ENCODE measurements around the gene RIMBP3C.
"Not testable (repeated sequence)": the region's sequence is repeated elsewhere in the genome, so short reads cannot be mapped to it uniquely, and the experiment has no call there.

RIMBP3C gene, protein sequence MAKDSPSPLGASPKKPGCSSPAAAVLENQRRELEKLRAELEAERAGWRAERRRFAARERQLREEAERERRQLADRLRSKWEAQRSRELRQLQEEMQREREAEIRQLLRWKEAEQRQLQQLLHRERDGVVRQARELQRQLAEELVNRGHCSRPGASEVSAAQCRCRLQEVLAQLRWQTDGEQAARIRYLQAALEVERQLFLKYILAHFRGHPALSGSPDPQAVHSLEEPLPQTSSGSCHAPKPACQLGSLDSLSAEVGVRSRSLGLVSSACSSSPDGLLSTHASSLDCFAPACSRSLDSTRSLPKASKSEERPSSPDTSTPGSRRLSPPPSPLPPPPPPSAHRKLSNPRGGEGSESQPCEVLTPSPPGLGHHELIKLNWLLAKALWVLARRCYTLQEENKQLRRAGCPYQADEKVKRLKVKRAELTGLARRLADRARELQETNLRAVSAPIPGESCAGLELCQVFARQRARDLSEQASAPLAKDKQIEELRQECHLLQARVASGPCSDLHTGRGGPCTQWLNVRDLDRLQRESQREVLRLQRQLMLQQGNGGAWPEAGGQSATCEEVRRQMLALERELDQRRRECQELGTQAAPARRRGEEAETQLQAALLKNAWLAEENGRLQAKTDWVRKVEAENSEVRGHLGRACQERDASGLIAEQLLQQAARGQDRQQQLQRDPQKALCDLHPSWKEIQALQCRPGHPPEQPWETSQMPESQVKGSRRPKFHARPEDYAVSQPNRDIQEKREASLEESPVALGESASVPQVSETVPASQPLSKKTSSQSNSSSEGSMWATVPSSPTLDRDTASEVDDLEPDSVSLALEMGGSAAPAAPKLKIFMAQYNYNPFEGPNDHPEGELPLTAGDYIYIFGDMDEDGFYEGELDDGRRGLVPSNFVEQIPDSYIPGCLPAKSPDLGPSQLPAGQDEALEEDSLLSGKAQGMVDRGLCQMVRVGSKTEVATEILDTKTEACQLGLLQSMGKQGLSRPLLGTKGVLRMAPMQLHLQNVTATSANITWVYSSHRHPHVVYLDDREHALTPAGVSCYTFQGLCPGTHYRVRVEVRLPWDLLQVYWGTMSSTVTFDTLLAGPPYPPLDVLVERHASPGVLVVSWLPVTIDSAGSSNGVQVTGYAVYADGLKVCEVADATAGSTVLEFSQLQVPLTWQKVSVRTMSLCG (N-terminal part only)

DNA sequence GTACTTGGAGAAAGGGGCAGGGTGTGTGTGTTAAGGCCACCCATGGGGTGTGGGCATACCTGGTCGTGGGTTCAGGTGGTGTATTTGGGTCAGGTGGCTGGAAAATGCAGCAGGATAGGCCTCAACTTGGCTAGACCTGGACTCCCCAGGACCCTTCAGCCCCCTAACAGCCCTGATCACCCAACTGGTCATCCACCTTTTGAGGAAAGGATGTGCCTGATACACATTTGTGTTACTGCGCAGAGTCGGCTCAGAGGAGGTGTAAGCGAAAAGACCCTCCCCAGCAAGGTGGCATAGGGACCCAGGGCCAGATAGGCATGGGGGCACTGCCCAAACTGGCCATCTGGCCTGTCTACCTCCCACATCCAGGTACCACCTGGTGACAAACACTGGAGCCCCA, at the start of gene RIMBP3C:
Gene RIMBP3C, minus strand, starts transcription at position 101 of the 400 bp plus-strand sequence. CDS start 485 bp downstream, outside the sequence.
- not testable (repeated sequence) for DNase-seq

- no peak for DNase-seq
Measured at GRCh38 chr22:21599053-21599893, 48.0 kb upstream of the RIMBP3C start.

- no peak for DNase-seq
Measured at GRCh38 chr22:21598302-21598701, 47.0 kb upstream of the RIMBP3C start.

- DNase-seq = not testable (repeated sequence)
Measured at GRCh38 chr22:21596356-21597135, 45.3 kb upstream of the RIMBP3C start.

- DNase-seq = no peak
Measured at GRCh38 chr22:21594865-21595452, 43.7 kb upstream of the RIMBP3C start.

- no peak for DNase-seq
Measured at GRCh38 chr22:21593406-21594232, 42.4 kb upstream of the RIMBP3C start.

DNA sequence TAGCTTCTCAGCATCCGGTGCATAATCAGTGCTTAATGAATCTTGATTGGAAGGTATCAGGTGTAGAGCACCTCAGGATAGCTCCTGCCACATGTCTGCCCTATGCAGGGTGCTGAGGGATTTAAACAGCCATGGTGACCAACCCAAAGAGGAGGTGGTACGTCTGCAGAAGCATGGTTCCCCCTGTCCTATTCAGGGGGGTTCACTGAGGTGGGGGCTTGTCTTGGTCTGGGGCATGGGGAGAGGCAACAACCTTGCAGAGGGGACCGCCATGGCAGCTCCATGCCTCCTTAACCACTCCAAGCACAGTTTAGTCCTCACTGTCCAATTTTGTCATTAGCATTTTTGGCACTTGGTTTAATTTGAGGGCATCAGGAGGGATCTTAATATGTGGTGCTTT, 41.2 kb upstream of the RIMBP3C start:
- DNase-seq = no peak

DNA sequence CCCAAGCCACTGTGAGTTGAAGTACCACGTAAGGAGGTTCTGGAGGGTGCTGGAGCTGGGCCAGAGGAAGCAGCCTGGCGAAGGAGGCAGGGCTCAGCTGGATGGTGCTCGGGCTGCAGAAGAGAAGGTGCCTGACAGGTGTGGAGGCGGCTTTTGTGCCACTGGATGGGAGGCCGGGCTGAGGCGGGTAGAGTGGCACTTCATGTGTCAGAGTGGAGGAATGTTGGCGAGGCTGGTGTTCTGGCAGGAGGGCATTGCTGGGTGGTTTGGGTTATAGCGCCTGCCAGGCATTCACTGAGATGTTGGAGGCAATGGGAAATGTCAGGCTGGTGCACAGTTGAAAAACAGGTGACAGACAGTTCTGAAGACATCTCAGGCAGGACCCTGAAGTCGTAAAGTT, 40.4 kb upstream of the RIMBP3C start:
- DNase-seq = no peak

- peak in 1 of 2 donors; percentile 19 for DNase-seq
Measured at GRCh38 chr22:21590809-21591641, 39.8 kb upstream of the RIMBP3C start.

- DNase-seq = no peak
Measured at GRCh38 chr22:21589396-21589795, 38.1 kb upstream of the RIMBP3C start.

GRCh38 chr22:21587803-21588611, 36.7 kb upstream of the RIMBP3C start:
- peak in 1 of 2 donors; percentile 20 for DNase-seq

DNA sequence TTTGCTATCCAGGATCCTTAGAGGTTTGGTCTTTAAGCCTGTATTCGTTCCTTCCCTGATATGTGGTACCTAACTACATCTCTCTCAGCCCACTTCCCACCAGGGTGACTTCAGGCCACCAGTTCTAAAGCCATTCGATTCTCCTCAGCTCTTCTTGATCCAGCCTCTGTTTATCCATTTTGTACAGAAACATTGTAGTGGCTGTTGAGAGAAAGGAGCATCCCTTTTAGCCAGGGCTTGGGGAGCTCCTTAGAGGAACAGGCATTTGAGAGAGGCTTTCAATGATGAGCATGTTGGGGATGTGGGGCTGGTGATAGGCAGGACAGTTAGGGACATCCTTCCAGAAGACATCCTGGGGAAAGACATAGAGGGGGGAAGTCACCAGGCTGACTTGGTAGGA, 34.1 kb upstream of the RIMBP3C start:
- no peak for DNase-seq

GRCh38 chr22:21582801-21583740, 31.8 kb upstream of the RIMBP3C start:
- DNase-seq = no peak

DNA sequence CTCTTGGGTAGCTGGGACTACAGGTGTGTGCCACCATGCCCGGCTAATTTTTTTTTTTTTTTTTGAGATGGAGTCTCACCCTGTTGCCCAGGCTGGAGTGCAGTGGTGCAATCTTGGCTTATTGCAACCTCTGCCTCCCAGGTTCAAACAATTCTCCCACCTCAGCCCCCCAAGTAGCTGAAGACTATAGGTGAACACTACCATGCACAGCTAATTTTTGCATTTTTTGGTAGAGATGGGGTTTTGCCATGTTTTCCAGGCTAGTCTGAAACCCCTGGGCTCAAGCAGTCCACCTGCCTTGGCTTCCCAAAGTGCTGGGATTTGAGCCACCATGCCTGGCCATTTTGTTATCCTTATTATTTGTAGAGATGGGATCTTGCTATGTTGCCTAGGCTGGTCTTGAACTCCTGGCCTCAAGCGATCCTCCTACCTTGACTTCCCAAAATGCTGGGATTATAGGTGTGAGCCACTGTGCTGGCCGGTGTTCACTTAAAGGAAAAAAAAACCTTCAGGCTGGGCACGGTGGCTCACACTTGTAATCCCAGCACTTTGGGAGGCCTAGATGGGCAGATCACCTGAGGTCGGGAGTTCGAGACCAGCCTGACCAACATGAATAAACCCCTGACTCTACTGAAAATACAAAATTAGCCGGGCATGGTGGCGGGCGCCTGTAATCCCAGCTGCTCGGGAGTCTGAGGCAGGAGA, 29.9 kb upstream of the RIMBP3C start:
- not testable (repeated sequence) for DNase-seq

GRCh38 chr22:21580623-21581007, 29.4 kb upstream of the RIMBP3C start:
- DNase-seq = not testable (repeated sequence)

- DNase-seq = no peak
Measured at GRCh38 chr22:21579474-21579851, 28.2 kb upstream of the RIMBP3C start.

Data from CD4-positive, alpha-beta T cell treated with Interleukin-1 beta for 1 hour (primary cell).